A204.1 (cell line): Measurements from ENCODE around the gene SLC6A3.
"Not testable (repeated sequence)": the region's sequence is repeated elsewhere in the genome, so short reads cannot be mapped to it uniquely, and the experiment has no call there.

Source experiments
- FAIRE-seq: peaks from 2 replicates; lab custom pipeline; 2012; peaks lifted over from hg19 to GRCh38; lab: Jason Lieb, UNC

SLC6A3 gene

GRCh38 chr5:1385395-1386273, 59.6 kb downstream of the SLC6A3 start:
- FAIRE-seq: no peak

- no peak for FAIRE-seq
Measured at GRCh38 chr5:1384521-1384920, 60.7 kb downstream of the SLC6A3 start.

GRCh38 chr5:1383886-1384401, 61.3 kb downstream of the SLC6A3 start:
- FAIRE-seq: no peak

- no peak for FAIRE-seq
Measured at GRCh38 chr5:1383344-1383743, 61.9 kb downstream of the SLC6A3 start.

GRCh38 chr5:1382248-1382700, 63.0 kb downstream of the SLC6A3 start:
- no peak for FAIRE-seq

- FAIRE-seq: no peak
Measured at GRCh38 chr5:1381370-1382247, 63.6 kb downstream of the SLC6A3 start.

GRCh38 chr5:1380910-1381309, 64.3 kb downstream of the SLC6A3 start:
- FAIRE-seq: no peak

GRCh38 chr5:1380011-1380817, 65.0 kb downstream of the SLC6A3 start:
- FAIRE-seq: no peak

GRCh38 chr5:1378866-1379659, 66.2 kb downstream of the SLC6A3 start:
- FAIRE-seq: no peak

- FAIRE-seq: no peak
Measured at GRCh38 chr5:1378096-1378495, 67.1 kb downstream of the SLC6A3 start.

- no peak for FAIRE-seq
Measured at GRCh38 chr5:1376981-1377380, 68.3 kb downstream of the SLC6A3 start.

- FAIRE-seq: no peak
Measured at GRCh38 chr5:1375871-1376810, 69.1 kb downstream of the SLC6A3 start.

GRCh38 chr5:1374679-1375055, 70.6 kb downstream of the SLC6A3 start:
- FAIRE-seq: no peak

- no peak for FAIRE-seq
Measured at GRCh38 chr5:1374030-1374678, 71.1 kb downstream of the SLC6A3 start.

GRCh38 chr5:1371972-1372342, 73.3 kb downstream of the SLC6A3 start:
- not testable (repeated sequence) for FAIRE-seq

- no peak for FAIRE-seq
Measured at GRCh38 chr5:1371218-1371971, 73.8 kb downstream of the SLC6A3 start.

GRCh38 chr5:1370006-1370405, 75.2 kb downstream of the SLC6A3 start:
- FAIRE-seq: no peak

GRCh38 chr5:1368756-1369155, 76.5 kb downstream of the SLC6A3 start:
- no peak for FAIRE-seq

- no peak for FAIRE-seq
Measured at GRCh38 chr5:1368236-1368635, 77.0 kb downstream of the SLC6A3 start.
